Gastrocnemius medialis (tissue), 4 donors: ENCODE data around the gene KRTAP4-2. TPM values are rescaled to one million over a fixed set of nuclear protein-coding genes. Genes with fewer than 3 reads are reported as not detected.
"Not testable (repeated sequence)": the region's sequence is repeated elsewhere in the genome, so short reads cannot be mapped to it uniquely, and the experiment has no call there.

Source experiments
- ATAC-seq, 2 donors: fragments of 150-250 bp; one replicate each; pipeline ENCODE4 v1.9.1; 2016
- DNase-seq, 2 donors: peaks; one replicate each; pipeline ENCODE4 v3.0.0-alpha.2; 2019
- H3K27ac ChIP-seq, 4 donors: fragments of 200-600 bp; sonication (generic); 1 replicate in 1 of 4; 2 replicates in 3 of 4; pipeline ENCODE4 v1.5.1; 2016 to 2018; ENCODE audit warnings: mild to moderate bottlenecking in 2 of 4, moderate library complexity in 1 of 4
- H3K27me3 ChIP-seq, 3 donors: fragments of 200-600 bp; sonication (generic) in 2 of 3; 1 replicate in 1 of 3; 2 replicates in 2 of 3; pipeline versions ENCODE4 v1.5.1 to v1.6.0; 2016 to 2019; ENCODE audit warnings: mild to moderate bottlenecking in 1 of 3, moderate library complexity in 1 of 3
- H3K36me3 ChIP-seq, 2 donors: fragments of 200-600 bp; sonication (generic) in 1 of 2; one replicate each; pipeline ENCODE4 v1.5.1; 2017 to 2018
- H3K4me1 ChIP-seq, 2 donors: fragments of 200-600 bp; sonication (generic) in 1 of 2; one replicate each; pipeline ENCODE4 v1.5.1; 2016 to 2017; ENCODE audit warnings: mild to moderate bottlenecking in 2 of 2
- H3K4me3 ChIP-seq, 4 donors: fragments of 200-600 bp; sonication (generic) in 3 of 4; 1 replicate in 1 of 4; 2 replicates in 3 of 4; pipeline ENCODE4 v1.5.1; 2016 to 2019; ENCODE audit warnings: mild to moderate bottlenecking in 2 of 4
- H3K9me3 ChIP-seq, 3 donors: fragments of 200-600 bp; sonication (generic) in 2 of 3; 1 replicate in 1 of 3; 2 replicates in 2 of 3; pipeline ENCODE4 v1.5.1; 2016 to 2019
- CTCF ChIP-seq, 5 experiments: fragments of 450-650 bp in 3 of 5; fragments of 200-600 bp in 2 of 5; sonication (generic) in 2 of 5; IDR thresholded peaks in 4 of 5; conservative IDR thresholded peaks in 1 of 5; 1 replicate in 4 of 5; 2 replicates in 1 of 5; pipeline ENCODE4 v1.5.1; 2016 to 2019; ENCODE audit warnings: antibody characterized with exemption in 5 of 5, mild to moderate bottlenecking in 3 of 5, moderate library complexity in 3 of 5
- POLR2A ChIP-seq, 2 donors: fragments of 450-650 bp; IDR thresholded peaks; one replicate each; pipeline ENCODE4 v1.6.1; 2017; ENCODE audit warnings: antibody characterized with exemption in 2 of 2, mild to moderate bottlenecking in 2 of 2, moderate library complexity in 2 of 2
- in situ Hi-C, 4 donors: fragments of 200-750 bp; cut with MboI; loops; one replicate each; pipeline versions ENCODE4 v1.15.0 to v1.8.0; 2017; ENCODE audit warnings: low sequenced_read_pairs in 4 of 4
- intact Hi-C: fragments of 100-400 bp; cut with DNase I; formaldehyde crosslinking; loops from one replicate; pipeline ENCODE4 v1.15.1; 2023; ENCODE audit warnings: low total_unique reads
- total RNA-seq, 4 donors: library from RNA; depleted of rRNA; stranded (reverse); fragments of >200 nt; gene quantifications; one replicate each; pipeline versions ENCODE4 v1.1.0 to v1.2.3, GENCODE V29; 2016

Gene KRTAP4-2
- total RNA-seq = not detected

GRCh38 chr17:41177727-41178271 lies at the start of gene KRTAP4-2:
KRTAP4-2 (minus strand) TSS chr17:41178221; CDS start chr17:41178164, 57 bp downstream.
- Histone ChIP-seq H3K9me3 (no peaks in the 10 kb centered on the region), H3K4me3 (no peak within 1 kb of the TSS), H3K36me3 (no peaks in the 10 kb centered on the region), H3K27me3 (no peaks in the 10 kb centered on the region), H3K27ac (no peak within 1 kb of the TSS), H3K4me1 (no peaks in the 10 kb centered on the region)
- TF ChIP-seq CTCF (IDR thresholded peaks at IDR 0.05 in 4 of 5, conservative IDR thresholded peaks at IDR 0.05 in 1 of 5) (no peak), POLR2A (IDR thresholded peaks at IDR 0.05) (no peak)
- in situ Hi-C loops (loop anchor here in 1 of 4 donors (25.0 kb wide), 1 partner anchor 90 kb away; the partner anchor contains the start of genes KRTAP4-7 and KRTAP4-8), intact Hi-C loops (no loop called here)
- ATAC-seq = no peak
- DNase-seq = no peak

- ATAC-seq, H3K4me1 ChIP-seq, H3K9me3 ChIP-seq, H3K27me3 ChIP-seq, H3K4me3 ChIP-seq, intact Hi-C loops, in situ Hi-C loops, DNase-seq, H3K36me3 ChIP-seq, H3K27ac ChIP-seq: not testable (repeated sequence)
Measured at GRCh38 chr17:41226598-41227095, 48.6 kb upstream of the KRTAP4-2 start, which contains the start of gene KRTAP9-2. KRTAP9-2 (plus strand) TSS chr17:41226648; CDS start chr17:41226655, 7 bp downstream.

- Histone ChIP-seq H3K4me3 (no peak overlapping the region), H3K9me3 (no peaks in the 10 kb centered on the region), H3K27me3 (peaks cover 0 to 4% (median 3%) of the 10 kb centered on the region in 3 donors), H3K4me1 (no peaks in the 10 kb centered on the region), H3K27ac (no peak overlapping the region), H3K36me3 (no peaks in the 10 kb centered on the region)
- in situ Hi-C loops (no loop called here), intact Hi-C loops (no loop called here)
- TF ChIP-seq CTCF (IDR thresholded peaks at IDR 0.05 in 4 of 5, conservative IDR thresholded peaks at IDR 0.05 in 1 of 5) = no peak
- TF ChIP-seq POLR2A (IDR thresholded peaks at IDR 0.05) = no peak
- ATAC-seq = no peak
- no peak for DNase-seq
Measured at GRCh38 chr17:41226051-41226450, 48.0 kb upstream of the KRTAP4-2 start.

GRCh38 chr17:41223821-41224220 lies 45.8 kb upstream of the KRTAP4-2 start:
- in situ Hi-C loops = no loop called here
- ATAC-seq = no peak
- H3K9me3 ChIP-seq = no peaks in the 10 kb centered on the region
- no peaks in the 10 kb centered on the region for H3K4me1 ChIP-seq
- intact Hi-C loops = no loop called here
- DNase-seq = no peak
- no peak for TF ChIP-seq POLR2A (IDR thresholded peaks at IDR 0.05)
- TF ChIP-seq CTCF (IDR thresholded peaks at IDR 0.05 in 4 of 5, conservative IDR thresholded peaks at IDR 0.05 in 1 of 5) = no peak
- H3K4me3 ChIP-seq = no peak overlapping the region
- no peak overlapping the region for H3K27ac ChIP-seq
- H3K36me3 ChIP-seq = no peaks in the 10 kb centered on the region
- peaks cover 0 to 3% (median 2%) of the 10 kb centered on the region in 3 donors for H3K27me3 ChIP-seq

GRCh38 chr17:41215681-41216080 lies 37.7 kb upstream of the KRTAP4-2 start:
- H3K36me3 ChIP-seq = no peaks in the 10 kb centered on the region
- intact Hi-C loops (no loop called here), in situ Hi-C loops (no loop called here)
- DNase-seq (no peak), ATAC-seq (no peak)
- H3K27me3 ChIP-seq = peaks cover 0 to 4% (median 3%) of the 10 kb centered on the region in 3 donors
- TF ChIP-seq CTCF (IDR thresholded peaks at IDR 0.05 in 4 of 5, conservative IDR thresholded peaks at IDR 0.05 in 1 of 5) (no peak), POLR2A (IDR thresholded peaks at IDR 0.05) (no peak)
- H3K27ac ChIP-seq = no peak overlapping the region
- no peaks in the 10 kb centered on the region for H3K4me1 ChIP-seq
- no peaks in the 10 kb centered on the region for H3K9me3 ChIP-seq
- no peak overlapping the region for H3K4me3 ChIP-seq
